LNCaP clone FGC (cell line): ENCODE results near the gene CMTM2.
A peak's percentile ranks its signal among the peaks of the same experiment; 100 is the strongest.

Experiments
- DNase-seq: peaks from one replicate; pipeline ENCODE4 v3.0.0-alpha.2; 2011; ENCODE audit warnings: low read depth
- H3K4me3 ChIP-seq: 2 replicates; pipeline ENCODE4 v1.5.1; 2011; ENCODE audit warnings: mild to moderate bottlenecking, low read depth, low read length, control low read depth
- TF ChIP-seq, protein P1 (sequence below): IDR thresholded peaks from 2 replicates; pipeline ENCODE4 v1.5.1; 2012; ENCODE audit warnings: mild to moderate bottlenecking; ENCODE audit not compliant: control insufficient read depth, insufficient read depth; ENCODE audit errors: extremely low read depth

The CMTM2 gene

DNA sequence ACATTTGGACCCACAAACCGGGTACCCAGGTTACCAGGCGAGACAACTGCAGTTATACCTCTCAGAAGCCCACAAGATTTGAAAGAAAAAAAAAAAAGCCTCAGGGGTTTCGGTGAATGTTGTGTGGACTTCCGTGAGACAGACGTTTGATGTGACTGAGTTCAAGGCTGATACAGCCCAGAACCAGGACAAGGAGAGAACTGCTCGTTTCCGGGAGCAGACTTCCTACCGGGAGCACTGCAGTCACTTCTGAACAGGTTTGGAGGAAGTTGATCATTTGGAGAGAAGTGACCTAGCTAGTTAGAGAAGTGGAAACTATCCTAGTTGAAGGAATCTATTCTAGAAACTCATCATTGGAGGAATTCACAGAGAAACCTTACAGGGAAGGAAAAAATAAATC, 26.0 kb upstream of the CMTM2 start:
- TF ChIP-seq, protein P1, sequence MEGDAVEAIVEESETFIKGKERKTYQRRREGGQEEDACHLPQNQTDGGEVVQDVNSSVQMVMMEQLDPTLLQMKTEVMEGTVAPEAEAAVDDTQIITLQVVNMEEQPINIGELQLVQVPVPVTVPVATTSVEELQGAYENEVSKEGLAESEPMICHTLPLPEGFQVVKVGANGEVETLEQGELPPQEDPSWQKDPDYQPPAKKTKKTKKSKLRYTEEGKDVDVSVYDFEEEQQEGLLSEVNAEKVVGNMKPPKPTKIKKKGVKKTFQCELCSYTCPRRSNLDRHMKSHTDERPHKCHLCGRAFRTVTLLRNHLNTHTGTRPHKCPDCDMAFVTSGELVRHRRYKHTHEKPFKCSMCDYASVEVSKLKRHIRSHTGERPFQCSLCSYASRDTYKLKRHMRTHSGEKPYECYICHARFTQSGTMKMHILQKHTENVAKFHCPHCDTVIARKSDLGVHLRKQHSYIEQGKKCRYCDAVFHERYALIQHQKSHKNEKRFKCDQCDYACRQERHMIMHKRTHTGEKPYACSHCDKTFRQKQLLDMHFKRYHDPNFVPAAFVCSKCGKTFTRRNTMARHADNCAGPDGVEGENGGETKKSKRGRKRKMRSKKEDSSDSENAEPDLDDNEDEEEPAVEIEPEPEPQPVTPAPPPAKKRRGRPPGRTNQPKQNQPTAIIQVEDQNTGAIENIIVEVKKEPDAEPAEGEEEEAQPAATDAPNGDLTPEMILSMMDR: no peak
- H3K4me3 ChIP-seq: peak overlapping the region; percentile 68

DNA sequence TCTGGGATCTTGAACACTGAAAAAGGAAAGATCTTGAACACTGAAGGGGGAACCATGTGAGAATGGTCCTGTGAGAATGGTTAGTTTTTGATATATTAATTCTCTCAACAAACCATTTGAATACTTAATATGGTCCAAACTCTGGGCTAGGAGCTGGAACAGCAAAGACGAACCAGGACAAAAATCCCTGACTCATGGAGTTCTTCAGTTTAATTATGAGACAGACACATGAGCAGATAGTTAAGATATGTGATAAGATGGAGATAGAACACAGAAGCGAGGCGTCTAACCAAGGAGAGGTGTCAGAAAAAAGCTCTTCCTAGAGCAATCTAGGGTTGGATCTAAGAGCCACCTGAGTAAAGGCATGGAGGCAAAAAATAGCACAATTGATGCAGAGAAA, 25.2 kb upstream of the CMTM2 start:
- no peak overlapping the region for H3K4me3 ChIP-seq
- DNase-seq: no peak
- TF ChIP-seq, protein P1: no peak

More for the DNA sequence above, 26.0 kb upstream of the CMTM2 start:
- DNase-seq: no peak

DNA sequence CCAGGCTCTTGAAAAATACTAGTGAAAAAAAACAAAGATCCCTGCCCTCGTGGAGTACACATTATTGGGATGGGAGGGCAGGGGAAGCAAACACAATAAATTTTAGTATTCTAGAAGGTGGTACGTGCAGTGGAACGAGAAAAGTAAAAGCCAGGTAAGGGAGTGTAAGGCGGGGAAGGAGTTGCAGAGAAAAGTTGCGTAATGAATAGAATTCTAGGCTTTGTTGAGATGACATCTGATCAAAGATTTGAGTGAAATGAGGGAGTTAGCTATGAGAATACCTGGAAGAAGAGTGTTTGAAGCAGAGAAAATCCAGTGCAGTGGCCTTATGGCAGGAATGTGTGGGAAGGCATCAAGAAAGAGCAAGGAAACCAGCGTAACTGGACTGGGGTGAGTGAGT, 24.8 kb upstream of the CMTM2 start:
- no peak overlapping the region for H3K4me3 ChIP-seq
- TF ChIP-seq, protein P1: no peak
- DNase-seq: no peak

DNA sequence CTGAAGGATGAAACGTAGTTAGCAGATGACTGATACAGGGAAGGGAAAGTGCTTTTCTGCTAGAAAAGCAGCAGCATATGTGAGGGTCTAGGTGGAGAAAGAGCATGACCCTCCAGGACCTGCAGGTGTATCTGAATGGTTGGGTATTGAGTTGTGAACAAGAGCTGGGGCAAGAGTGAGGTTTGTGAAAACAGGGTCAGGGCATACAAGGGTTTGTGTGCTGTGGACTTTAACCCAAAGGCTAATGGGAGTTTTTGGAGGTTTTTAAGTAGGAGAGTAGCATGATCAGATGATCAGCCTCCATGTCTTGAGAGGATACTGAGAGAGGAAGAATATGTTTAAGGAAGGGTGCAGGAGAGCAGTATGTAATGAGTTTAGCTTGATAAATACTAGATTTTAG, 19.2 kb upstream of the CMTM2 start:
- H3K4me3 ChIP-seq: no peak overlapping the region
- TF ChIP-seq, protein P1: no peak
- no peak for DNase-seq

DNA sequence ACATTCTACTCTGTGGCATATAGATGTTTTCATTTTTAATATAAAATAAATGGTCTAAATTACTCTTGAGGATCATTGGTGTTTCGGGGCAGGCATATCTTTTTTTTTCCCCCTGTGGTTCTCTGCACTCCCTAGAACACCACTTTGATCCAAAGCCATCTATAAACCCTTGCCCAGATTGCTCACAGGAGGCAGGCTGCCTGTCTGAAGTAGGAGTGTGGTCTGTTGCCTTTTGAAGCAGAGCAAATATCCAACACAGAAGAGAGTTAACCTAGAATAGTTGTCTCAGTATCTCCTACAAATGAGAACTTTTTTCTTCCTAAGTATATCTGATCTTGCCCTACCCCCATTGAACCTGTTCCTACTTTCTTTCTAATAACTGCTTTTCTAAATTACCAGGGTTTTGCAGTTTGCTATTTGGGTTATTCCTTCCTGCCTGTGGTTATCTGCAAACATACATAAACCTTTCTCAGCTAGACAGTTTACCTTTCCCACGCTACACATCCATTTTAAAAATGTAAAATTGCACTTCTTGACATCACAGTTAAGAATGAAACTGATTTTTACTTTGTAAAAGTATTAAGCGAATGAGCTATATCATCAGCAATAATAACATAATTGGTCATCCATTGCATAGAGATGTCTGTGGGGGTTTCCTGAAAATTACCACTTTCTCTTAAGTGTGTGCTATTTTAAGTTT, 17.7 kb upstream of the CMTM2 start:
- DNase-seq: no peak
- TF ChIP-seq, protein P1: no peak
- H3K4me3 ChIP-seq: no peak overlapping the region

DNA sequence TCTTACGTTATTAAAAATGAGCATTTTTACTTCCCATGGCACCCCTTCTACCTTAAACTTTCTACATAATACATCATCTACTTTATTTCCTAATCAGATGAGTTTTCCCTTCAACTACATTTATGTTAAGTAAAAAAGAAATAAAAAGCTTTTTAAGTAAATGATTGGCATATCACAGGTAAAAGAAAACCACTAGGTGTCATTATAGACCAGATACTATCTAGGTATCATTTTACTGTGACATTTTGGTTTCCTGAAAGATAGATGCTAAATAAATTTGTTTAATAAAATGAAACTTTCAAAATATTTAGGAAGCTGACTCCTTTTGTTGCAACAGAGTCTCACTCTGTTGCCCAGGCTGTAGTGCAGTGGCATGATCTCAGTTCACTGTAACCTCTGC, 16.9 kb upstream of the CMTM2 start:
- H3K4me3 ChIP-seq: no peak overlapping the region
- TF ChIP-seq, protein P1: no peak
- DNase-seq: no peak

DNA sequence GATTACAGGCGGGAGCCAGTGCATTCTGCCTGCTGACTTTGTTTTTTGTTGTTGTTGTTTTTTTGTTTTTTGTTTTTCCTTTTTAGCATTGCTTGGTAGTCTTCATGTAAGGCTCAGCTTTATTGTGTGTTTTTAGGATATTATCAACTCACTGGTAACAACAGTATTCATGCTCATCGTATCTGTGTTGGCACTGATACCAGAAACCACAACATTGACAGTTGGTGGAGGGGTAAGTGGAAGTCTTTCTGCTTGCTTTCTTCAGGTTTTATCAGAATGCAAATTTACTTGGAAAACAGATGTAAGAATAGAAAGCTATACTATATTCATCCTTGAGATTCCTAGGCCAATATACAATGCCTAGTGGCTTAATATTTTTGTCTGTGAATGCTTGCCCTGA, 16.3 kb upstream of the CMTM2 start:
- TF ChIP-seq, protein P1: no peak
- no peak for DNase-seq
- no peak overlapping the region for H3K4me3 ChIP-seq
